NCI-H82 treated with DMSO at 0.1 percent for 48 hours (cell line): ENCODE data around the gene AADAT.
"Not testable (repeated sequence)": the region's sequence is repeated elsewhere in the genome, so short reads cannot be mapped to it uniquely, and the experiment has no call there.

Source experiments
- DNase-seq: peaks from one replicate; lab custom pipeline; 2025; ENCODE audit not compliant: unreplicated experiment; lab: John Stamatoyannopoulos, UW

AADAT gene

DNA sequence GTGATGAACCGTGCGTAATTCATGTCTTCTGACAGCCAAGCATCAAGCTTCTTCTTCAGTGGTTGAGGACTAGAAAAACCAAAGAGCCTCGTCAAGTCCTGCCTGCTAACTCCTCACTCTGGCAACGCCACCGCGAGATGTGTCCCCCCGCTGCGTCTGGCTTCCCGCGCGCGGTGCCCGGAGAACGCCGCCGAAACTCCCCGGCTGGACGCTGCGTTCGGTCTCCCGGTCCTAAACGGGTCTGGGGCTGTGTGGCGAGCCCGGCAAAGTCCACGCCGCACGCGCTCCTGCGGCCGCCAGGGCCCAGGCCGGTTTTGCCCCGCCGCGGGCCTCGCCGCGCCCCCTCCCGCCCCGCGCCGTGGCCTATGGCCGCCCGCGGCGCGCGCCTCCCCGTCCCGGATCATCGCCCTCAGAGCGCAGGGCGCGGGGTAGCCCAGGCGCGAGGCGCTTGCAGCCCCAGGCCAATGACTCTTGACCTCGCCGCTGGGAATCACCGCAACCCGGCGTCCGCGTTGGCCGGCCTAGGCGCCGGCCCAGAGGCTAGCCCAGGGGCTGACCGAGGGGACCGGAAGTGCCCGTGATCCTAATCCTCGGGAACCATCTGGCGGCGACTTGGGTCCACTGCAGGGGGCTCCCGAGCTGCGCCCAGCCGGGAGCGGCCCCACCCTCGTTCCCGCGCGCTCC is at the start of gene AADAT:
Gene AADAT, minus strand, starts transcription at position 289 of the 684 bp plus-strand sequence. Its CDS starts 266 bp downstream, at position 23.
- peak; percentile 40 for DNase-seq

DNA sequence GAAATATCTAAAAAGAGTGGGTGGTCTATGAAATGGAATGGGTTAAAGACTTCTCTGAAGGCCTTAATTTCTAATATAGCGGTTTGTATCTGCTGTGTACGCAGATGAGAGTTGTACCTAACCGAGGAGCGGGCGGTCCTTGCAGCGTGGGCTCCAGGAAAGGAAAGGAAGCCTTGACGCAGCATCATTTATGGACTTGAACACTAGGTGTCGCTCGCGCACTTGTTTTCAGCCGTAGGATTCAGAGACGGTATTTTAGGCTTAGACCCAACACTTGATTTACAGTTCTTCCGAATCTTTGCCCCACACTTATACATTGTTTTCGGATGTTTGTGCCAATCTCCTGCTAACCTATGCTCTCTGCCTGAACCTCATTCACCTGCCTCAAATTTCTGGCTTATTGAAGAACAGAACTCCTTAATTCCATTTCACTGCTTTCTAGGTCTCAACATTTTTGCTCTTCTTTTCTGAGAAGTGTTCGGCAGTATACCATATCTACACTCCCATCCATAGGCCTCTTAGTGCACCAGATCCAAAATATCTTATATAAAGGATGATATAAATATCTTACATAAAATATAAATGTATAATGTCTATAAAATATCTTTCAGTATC is 48.9 kb upstream of the AADAT start:
- peak; percentile 59 for DNase-seq

DNA sequence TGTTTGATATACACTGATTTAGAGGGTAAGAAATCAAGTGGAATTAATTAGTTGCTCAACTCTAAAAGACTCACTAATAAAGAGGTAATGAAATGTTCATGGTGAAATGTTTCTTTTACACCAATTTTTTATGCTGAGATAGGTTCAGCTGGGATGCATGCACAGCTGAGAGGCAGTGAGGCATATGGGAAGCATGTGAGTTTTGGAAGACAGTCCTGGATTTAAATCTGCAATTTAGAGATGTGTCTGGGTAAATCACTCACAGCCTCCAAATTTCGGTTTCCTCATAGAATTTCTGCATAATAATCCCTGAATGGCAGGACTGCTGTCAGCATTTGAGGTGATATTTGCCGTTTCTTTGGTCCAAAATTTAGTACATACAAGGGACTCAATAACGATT is 48.2 kb upstream of the AADAT start:
- DNase-seq, result no peak

DNA sequence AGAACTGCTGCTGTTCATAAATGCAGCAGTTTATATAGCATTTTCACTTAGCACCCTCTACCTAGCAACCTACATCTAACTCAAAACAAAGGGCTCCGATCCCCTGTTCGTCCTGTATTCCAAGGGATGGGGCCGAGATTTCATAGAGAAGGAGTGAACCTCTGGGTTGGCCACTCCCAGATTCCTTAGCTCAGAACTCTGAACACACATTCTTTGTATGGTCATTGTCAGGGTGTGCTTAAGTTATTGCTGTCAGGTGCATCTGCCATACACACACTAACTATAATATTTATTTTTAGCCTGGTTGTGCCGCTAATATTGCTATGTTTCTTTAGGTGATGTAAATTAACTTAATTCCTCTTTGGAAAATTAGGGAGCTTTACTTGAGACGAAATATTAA is 47.7 kb upstream of the AADAT start:
- no peak for DNase-seq

DNA sequence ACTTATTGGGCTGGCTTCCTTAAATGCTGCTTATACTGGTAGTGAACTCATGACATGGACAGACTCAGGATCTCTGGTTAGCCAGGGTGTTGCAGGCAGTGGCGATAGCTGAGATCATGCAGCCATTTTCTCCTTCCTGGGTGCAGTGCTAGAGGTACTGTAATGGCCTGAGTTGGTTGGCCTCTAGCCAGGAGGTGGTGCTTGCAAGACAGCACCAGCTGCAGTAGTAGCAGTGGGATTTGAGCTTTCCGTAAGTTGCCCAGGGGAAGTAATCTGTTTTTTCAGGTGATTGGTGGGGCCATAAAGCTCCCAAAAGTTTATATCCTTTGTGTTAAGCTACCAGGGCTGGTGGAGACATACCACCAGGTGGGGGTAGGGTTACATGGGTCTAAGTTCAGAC is 45.1 kb upstream of the AADAT start:
- no peak for DNase-seq

DNA sequence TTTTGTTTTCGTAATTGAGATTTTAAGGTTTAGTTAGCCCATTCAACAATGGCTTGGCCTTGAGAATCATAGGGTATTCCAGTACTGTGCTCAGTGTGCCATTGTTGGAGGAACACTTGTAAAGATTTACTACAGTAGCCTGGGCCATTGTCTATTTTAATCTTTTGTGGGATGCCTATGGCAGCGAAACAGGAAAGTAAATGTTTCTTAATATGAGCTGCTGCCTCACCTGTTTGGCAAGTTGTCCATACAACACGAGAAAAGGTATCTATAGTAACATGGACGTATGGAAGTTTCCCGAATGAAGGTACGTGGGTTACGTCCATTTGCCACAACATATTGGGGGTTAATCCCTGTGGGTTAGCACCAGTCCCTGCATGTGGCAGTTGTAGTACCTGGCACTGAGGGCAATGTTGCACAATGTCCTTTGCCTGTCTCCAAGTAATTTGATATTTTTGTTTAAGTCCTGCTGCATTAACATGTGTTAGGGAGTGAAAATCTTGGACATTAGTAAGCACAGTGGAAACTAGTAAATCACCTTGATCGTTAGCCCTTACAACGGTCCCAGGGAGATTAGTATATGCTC is 38.6 kb upstream of the AADAT start:
- DNase-seq, result no peak

DNA sequence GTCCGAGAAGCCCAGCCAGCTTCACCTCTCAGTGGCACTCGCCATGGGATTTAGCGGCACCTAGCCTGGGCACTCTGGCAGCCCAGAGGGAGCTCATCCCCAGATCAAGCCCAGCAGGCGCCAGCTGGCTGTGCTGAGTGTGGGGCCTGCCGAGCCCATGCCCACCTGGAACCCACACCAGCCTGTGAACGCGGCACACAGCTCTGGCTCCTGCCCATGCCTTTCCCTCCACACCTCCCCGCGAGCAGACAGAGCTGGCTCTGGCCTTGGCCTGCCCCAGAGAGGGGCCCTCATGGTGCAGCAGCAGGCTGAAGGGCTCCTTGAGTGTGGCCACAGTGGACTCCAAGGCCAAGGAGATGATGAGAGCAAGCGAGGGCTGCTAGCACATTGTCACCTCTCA is 38.0 kb upstream of the AADAT start:
- DNase-seq, result no peak

DNA sequence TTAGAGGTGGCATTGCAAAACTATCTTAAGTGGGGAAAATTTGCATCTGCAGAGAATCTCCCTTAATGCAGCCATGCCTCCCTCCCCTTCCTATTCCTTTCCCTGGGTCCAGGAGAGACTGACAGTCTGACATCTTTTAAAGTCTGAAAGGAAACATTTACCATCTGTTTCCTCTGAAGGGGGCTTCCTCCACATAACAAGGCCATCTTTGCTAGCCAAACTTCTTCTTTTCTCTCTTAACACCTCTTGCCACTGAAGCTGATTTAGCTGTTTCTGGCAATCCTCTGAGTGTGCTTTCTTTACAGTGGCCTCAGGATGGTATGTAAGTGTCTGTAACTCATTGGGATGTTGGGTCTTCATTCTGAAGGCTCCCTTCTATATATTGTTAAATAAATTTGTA is 34.6 kb upstream of the AADAT start:
- no peak for DNase-seq

DNA sequence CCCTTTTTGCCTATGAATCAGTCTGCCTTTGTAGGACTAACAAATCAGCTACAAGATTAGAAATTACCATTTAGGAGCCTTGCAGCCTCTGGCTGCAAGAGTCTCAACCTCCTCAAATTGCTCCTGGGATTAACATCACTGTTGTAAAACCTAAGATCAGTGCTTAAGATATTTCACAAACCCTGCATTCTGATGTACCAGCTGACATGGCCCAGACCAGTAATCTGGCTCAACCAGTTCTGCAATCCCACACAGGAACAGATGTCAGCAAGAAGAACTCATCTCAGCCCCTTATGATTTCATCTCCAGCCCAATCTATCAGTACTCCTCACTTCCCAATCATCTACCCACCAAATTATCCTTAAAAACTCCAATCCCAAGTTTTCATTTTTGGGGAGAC is 32.5 kb upstream of the AADAT start:
- peak; percentile 11 for DNase-seq

DNA sequence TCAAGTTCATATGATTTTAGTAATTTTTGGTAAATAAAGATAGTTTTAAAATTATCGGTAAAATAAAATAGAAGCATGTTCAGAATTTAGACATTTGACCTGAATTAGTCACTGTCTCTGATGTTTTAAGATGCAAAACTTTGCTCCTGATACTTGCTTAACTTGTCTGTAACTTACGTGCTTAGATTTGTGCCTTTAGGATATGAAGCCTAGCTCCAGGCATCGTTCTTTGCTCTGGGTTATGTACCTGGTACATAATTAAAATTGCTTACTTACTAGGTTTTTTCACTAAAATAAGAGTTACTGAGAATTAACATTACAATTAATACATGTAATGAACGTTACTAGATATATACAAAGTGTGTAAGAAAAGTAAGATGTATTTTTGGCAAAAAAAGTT is 24.9 kb upstream of the AADAT start:
- no peak for DNase-seq

DNA sequence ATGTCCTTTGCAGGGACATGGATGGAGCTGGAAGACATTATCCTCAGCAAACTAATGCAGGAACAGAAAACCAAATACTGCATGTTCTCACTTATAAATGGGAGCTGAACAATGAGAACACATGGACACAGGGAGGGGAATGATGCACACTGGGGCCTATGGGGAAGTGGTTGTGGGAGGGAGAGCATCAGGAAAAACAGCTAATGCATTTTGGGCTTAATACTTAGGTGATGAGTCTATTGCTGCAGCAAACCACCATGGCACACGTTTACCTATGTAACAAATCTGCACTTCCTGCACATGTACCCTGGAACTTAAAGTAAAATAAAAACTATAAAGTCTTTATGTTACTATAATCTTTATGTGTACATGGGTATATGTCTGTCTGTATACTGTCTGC is 24.4 kb upstream of the AADAT start:
- DNase-seq, result not testable (repeated sequence)

DNA sequence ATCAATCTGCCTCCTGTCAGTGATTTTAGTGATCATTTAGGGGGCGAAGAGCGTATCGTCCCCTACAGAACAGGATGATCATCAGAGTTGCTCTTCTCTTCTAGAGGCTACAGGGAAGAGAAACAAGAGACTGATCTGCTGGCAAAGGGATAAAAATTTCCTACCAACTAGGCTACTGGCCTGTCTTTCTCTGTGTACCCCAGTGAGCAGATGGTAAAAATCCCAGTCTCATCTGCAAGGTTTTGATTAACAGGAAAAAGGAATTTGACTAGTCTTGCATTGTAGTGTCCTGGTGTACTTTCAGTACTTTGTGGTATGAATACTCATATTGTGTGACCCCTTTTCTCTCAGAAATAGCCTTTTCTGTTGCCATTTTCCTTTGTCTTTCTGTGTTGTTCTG is 21.8 kb upstream of the AADAT start:
- DNase-seq, result no peak

DNA sequence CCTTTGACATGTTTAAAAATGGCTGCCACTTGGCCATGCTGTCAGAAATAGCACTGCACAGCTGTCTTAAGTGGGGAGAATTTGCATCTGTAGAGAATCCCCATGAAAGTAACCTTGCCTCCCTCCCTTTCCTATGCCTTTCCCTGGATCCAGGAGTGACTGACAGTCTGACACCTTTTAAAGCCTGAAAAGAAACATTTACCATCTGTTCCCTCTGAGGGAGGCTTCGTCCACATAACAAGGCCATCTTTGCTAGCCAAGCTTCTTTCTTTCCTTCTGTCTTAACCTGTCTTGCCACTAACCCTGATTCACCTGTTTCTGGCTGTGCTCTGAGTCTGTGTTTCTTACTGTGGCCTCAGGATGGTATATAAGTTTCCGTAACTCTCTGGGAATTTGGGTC is 21.3 kb upstream of the AADAT start:
- DNase-seq, result peak; percentile 29

DNA sequence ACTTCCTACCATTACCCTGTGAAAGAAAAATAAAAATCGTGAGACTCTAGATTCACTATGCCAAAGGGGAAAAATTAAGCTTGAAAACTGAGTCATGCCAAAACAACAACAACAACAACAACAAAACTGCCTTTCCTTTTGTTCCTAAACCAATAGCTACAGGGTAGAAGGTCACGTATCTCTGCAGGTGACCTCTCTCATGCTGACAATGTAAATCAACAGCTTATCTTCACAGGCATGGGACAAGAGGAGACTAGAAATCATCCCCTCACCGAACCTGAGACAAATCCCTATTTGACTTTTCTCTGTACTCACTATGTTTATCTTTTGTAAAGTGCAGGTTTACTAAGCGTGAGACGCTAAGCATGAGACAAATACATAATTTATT is 20.5 kb upstream of the AADAT start:
- DNase-seq, result no peak

DNA sequence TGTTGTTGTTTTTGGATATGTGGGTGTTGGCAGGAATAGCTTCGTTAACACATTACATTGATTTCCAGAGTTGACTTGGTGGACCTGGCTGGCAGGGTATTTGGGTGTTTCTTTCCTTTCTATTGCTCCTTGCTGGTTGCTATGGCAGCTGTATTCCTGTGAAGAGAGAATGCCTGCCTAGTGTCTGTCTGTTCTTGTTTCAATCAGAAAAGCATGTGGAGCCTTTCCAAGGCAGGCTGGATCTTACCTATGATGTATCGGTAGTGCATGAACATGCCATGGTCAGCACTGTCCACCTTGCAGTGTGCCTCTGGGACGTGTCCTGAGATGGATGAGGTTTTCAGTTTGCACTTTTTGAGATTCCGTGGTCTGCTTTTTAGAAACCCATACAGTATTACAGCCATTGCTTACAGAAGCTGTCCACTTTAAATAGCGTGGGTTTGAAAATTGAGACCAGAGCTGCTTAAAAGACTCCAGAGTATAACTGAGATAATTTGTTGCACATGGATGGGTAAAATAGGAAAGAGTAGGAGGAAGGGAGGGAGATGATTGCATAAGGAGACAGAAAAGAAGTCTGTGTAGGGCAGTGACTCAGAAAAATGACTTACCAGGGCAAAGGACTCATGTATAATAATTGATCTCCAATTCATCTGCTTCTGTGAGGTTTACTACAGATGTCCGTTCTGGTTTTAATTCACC is 20.0 kb upstream of the AADAT start:
- DNase-seq, result no peak

DNA sequence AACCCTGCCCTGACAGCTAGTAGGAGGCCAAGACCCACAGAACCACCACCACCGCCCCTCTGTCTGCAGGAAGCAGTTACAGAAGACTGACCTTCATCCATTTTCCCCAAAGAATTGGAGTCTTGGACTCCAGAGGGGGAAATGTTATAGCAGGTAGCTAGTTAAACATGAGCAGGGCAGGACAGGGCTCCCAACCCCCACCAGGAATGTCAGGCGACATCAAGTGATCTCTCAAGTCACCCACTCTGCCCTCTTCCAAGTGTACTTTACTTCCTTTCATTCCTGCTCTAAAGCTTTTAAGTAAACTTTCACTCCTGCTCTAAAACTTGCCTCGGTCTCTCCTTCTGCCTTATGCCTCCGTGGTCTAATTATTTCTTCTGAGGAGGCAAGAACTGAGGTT is 17.1 kb upstream of the AADAT start:
- DNase-seq, result no peak

DNA sequence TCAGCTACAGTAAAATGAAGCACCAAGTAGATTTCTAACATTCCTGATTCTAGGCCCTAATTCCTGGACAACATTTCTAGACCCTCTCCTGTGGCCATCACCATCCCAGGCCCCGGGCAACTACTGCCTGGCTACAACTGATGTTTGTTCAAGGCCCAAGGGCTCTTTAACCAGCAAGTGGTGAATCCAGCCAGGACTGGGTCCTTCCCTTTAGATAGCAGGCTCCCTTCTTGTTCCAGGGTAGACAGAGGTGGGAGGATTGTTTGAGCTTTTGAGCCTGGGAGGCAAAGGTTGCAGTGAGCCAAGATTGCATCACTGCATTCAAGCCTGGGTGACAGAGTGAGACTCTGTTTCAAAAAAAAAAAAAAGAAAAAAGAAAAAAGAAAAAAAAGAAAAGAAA is 12.7 kb upstream of the AADAT start:
- DNase-seq, result no peak

DNA sequence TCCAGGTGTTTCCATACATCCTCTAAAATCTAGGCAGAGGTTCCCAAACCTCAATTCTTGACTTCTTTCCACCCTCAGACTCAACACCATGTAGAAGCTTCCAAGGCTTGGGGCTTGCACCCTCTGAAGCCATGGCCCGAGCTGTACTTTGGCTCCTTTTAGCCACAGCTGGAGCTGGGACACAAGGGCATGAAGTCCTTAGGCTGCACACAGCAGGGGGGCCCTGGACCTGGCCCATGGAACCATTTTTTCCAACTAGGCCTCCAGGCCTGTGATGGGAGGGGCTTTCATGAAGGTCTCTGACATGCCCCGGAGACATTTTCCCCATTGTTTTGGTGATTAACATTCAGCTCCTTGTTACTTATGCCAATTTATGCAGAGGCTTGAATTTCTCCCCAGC is 8.4 kb upstream of the AADAT start:
- DNase-seq, result not testable (repeated sequence)

DNA sequence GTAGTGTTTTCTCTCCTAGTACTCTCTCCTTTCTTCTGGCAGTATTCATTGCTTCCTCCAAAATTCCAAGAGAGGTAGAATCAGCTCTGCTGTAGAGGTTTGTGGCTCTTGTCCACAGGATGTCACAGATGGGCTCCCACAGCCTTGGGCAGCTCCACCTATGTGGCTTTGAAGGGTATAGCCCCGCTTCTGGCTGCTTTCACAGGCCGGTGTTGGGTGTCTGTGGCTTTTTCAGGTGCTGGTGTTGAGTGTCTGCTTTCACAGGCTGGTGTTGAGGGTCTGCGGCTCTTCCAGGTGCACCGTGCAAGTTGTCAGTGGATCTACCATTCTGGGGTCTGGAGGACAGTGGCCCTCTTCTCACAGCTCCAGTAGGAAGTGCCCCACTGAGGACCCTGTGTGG is 7.9 kb upstream of the AADAT start:
- DNase-seq, result no peak

DNA sequence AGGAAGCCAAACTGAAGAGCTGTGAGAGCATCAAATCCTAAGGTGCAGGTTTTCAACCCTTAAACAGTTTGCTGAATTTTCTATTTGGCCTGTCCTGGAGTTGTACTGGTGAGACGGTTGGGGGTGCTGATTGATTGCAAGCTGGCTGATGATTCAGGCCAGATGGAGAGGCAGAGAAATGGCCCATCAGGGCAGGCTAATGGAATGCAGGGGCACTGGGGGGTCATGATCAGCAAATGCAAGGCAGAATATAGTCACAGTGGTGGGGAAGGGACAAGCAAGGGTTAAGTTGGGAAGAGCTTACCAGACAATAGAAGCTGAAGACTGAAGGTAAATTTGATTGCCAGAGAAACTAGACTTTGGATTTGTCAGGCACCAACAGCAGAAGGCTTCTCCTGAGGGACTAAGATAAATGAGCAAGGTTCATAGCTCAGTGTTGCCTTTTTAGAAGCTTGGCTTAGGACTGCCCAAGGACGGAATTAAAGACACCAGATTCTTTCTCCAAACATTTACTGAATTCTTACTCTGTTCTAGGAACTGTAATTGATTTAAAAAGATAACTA is 4.3 kb upstream of the AADAT start:
- DNase-seq, result no peak

DNA sequence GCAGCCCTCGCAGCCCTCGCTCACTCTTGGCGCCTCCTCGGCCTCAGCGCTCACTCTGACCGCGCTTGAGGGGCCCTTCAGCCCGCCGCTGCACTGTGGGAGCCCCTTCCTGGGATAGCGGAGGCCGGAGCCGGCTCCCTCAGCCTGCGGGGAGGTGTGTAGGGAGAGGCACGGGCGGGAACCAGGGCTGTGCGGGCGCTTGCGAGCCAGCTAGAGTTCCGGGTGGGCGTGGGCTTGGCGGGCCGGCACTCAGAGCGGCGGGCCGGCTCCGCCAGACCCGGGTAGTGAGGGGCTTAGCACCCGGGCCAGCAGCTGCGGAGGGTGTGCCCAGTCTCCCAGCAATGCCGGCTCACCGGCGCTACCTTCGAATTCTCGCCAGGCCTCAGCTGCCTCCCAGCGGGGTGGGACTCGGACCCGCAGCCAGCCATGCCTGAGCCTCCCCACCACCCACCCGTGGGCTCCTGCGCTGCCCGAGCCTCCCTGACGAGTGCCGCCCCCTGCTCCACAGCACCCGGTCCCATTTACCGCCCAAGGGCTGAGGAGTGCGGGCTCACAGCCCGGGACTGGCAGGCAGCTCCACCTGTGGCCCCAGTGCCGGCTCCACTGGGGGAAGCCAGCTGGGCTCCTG is 1.4 kb upstream of the AADAT start:
- DNase-seq, result no peak
